ACC112 (cell line): ENCODE data around the gene MYO7A.

Source experiments
- H2AFZ ChIP-seq: fragments of 200-600 bp; sonication (generic); one replicate; pipeline ENCODE4 v1.6.0; 2017; ENCODE audit warnings: antibody characterized with exemption, low read length; ENCODE audit not compliant: unreplicated experiment
- H3K27ac ChIP-seq: fragments of 200-600 bp; sonication (generic); 2 replicates; pipeline ENCODE4 v1.5.1; 2014; ENCODE audit warnings: low read depth, mild to moderate bottlenecking, antibody characterized with exemption, low read length, moderate library complexity
- H3K27me3 ChIP-seq: fragments of 200-600 bp; sonication (generic); 2 replicates; pipeline ENCODE4 v1.6.1; 2014; ENCODE audit warnings: mild to moderate bottlenecking, antibody characterized with exemption, low read length, moderate library complexity, mixed read lengths; ENCODE audit not compliant: insufficient read depth
- H3K36me3 ChIP-seq: fragments of 200-600 bp; sonication (generic); 2 replicates; pipeline ENCODE4 v1.6.1; 2016; ENCODE audit warnings: mild to moderate bottlenecking, antibody characterized with exemption, low read length, moderate library complexity, mixed read lengths; ENCODE audit not compliant: insufficient read depth
- H3K4me1 ChIP-seq: fragments of 200-600 bp; sonication (generic); one replicate; pipeline ENCODE4 v1.6.1; 2016; ENCODE audit warnings: low read length, mixed read lengths; ENCODE audit not compliant: insufficient read depth, unreplicated experiment, control insufficient read depth
- H3K4me3 ChIP-seq: fragments of 200-600 bp; sonication (generic); 2 replicates; pipeline ENCODE4 v1.5.1; 2014; ENCODE audit warnings: mild to moderate bottlenecking, low read depth, low read length
- H3K79me2 ChIP-seq: fragments of 200-600 bp; sonication (generic); one replicate; pipeline ENCODE4 v1.6.0; 2016; ENCODE audit warnings: low read length; ENCODE audit not compliant: control insufficient read depth, unreplicated experiment, insufficient read depth

MYO7A gene

GRCh38 chr11:77179681-77180080 lies 51.6 kb downstream of the MYO7A start:
- H3K36me3 ChIP-seq, result no peaks in the 10 kb centered on the region
- H3K4me3 ChIP-seq, result no peak overlapping the region
- H3K79me2 ChIP-seq, result no peaks in the 10 kb centered on the region
- H3K27ac ChIP-seq, result no peak overlapping the region
- no peaks in the 10 kb centered on the region for H3K4me1 ChIP-seq
- H3K27me3 ChIP-seq, result no peaks in the 10 kb centered on the region; the same call in 1 of the 2 replicates
- no peak overlapping the region for H2AFZ ChIP-seq

- H2AFZ ChIP-seq, result no peak overlapping the region
- no peaks in the 10 kb centered on the region for H3K79me2 ChIP-seq
- H3K4me1 ChIP-seq, result no peaks in the 10 kb centered on the region
- no peaks in the 10 kb centered on the region for H3K36me3 ChIP-seq
- H3K4me3 ChIP-seq, result no peak overlapping the region
- H3K27ac ChIP-seq, result no peak overlapping the region
- no peaks in the 10 kb centered on the region; the same call in 1 of the 2 replicates for H3K27me3 ChIP-seq
Measured at GRCh38 chr11:77180346-77180745, 52.3 kb downstream of the MYO7A start.

- no peak overlapping the region for H3K4me3 ChIP-seq
- H3K36me3 ChIP-seq, result no peaks in the 10 kb centered on the region
- H3K79me2 ChIP-seq, result no peaks in the 10 kb centered on the region
- no peaks in the 10 kb centered on the region; the same call in 1 of the 2 replicates for H3K27me3 ChIP-seq
- no peak overlapping the region for H2AFZ ChIP-seq
- H3K4me1 ChIP-seq, result no peaks in the 10 kb centered on the region
- no peak overlapping the region for H3K27ac ChIP-seq
Measured at GRCh38 chr11:77181226-77181625, 53.2 kb downstream of the MYO7A start.

GRCh38 chr11:77181799-77182541 lies 53.9 kb downstream of the MYO7A start:
- Histone ChIP-seq H3K79me2 (no peaks in the 10 kb centered on the region), H3K36me3 (no peaks in the 10 kb centered on the region), H3K4me3 (no peak overlapping the region), H3K27ac (no peak overlapping the region), H3K4me1 (no peaks in the 10 kb centered on the region), H2AFZ (no peak overlapping the region), H3K27me3 (no peaks in the 10 kb centered on the region; the same call in 1 of the 2 replicates)

- Histone ChIP-seq H3K36me3 (no peaks in the 10 kb centered on the region), H3K79me2 (no peaks in the 10 kb centered on the region), H2AFZ (no peak overlapping the region), H3K4me1 (no peaks in the 10 kb centered on the region), H3K27ac (no peak overlapping the region), H3K4me3 (no peak overlapping the region), H3K27me3 (no peaks in the 10 kb centered on the region; the same call in 1 of the 2 replicates)
Measured at GRCh38 chr11:77182542-77183430, 54.7 kb downstream of the MYO7A start.

- Histone ChIP-seq H3K4me1 (no peaks in the 10 kb centered on the region), H3K4me3 (no peak overlapping the region), H3K36me3 (no peaks in the 10 kb centered on the region), H3K27ac (no peak overlapping the region), H3K27me3 (no peaks in the 10 kb centered on the region; the same call in 1 of the 2 replicates), H3K79me2 (no peaks in the 10 kb centered on the region), H2AFZ (no peak overlapping the region)
Measured at GRCh38 chr11:77183431-77183984, 55.5 kb downstream of the MYO7A start.

DNA sequence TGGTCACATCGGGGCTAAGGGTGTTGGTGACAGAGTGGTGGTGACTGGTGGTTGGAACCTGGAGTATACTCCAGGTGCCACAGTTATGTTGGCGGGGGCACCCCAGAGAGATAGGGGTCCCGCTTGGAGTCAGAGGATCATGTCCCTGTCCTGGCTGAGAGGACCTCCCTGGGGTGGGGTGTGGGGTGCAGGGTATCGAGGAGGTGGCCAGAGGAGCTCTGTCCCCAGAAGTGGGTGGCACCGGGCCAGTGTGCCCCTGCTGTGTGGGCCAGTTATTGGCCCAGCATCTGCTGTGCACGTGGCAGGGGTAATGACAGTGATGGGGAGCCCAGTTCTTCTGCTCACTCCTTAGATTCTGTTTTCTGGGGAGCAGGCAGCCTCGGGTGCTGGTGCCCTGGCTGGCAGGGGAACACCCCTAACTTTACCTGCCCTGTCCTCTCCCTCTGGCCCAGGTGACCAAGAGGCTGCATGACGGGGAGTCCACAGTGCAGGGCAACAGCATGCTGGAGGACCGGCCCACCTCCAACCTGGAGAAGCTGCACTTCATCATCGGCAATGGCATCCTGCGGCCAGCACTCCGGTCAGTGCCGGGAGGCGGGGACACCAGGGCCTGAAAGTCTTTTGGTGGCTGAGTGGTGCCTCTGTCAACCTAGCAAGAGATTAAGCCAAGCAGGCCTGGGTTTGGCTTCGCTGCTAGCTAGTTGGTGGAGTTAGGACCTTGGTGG lies 56.3 kb downstream of the MYO7A start:
- Histone ChIP-seq H3K27me3 (no peaks in the 10 kb centered on the region; the same call in 1 of the 2 replicates), H2AFZ (no peak overlapping the region), H3K4me3 (no peak overlapping the region), H3K4me1 (no peaks in the 10 kb centered on the region), H3K79me2 (no peaks in the 10 kb centered on the region), H3K27ac (no peak overlapping the region), H3K36me3 (no peaks in the 10 kb centered on the region)

DNA sequence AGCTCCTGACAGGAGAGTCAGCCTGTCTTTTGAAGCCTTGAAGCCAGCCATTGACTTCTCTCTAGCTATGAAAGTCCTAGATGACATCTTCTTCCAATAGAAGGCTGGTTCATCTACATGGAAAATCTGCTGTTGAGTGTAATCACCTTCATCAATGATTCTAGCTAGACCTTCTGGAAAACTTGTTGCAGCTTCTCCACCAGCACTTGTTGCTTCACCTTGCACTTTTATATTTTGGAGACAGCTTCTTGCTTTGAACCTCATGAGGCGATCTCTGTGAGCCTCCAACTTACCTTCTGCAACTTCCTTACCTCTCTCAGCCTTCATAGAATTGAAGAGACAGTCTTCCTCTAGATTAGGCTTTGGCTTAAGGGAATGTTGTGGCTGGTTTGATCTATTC lies 58.3 kb downstream of the MYO7A start:
- Histone ChIP-seq H3K36me3 (no peaks in the 10 kb centered on the region), H3K4me3 (no peak overlapping the region), H3K27me3 (no peaks in the 10 kb centered on the region; the same call in 1 of the 2 replicates), H3K4me1 (no peaks in the 10 kb centered on the region), H2AFZ (no peak overlapping the region), H3K79me2 (no peaks in the 10 kb centered on the region), H3K27ac (no peak overlapping the region)

GRCh38 chr11:77187111-77187750 lies 59.2 kb downstream of the MYO7A start:
- Histone ChIP-seq H3K4me3 (no peak overlapping the region), H3K27ac (no peak overlapping the region), H3K79me2 (no peaks in the 10 kb centered on the region), H3K36me3 (no peaks in the 10 kb centered on the region), H3K4me1 (no peaks in the 10 kb centered on the region), H2AFZ (no peak overlapping the region), H3K27me3 (no peaks in the 10 kb centered on the region; the same call in 1 of the 2 replicates)
